GM23338 (cell line): Measurements from ENCODE around the gene FBXW8. TPM values are rescaled to one million over a fixed set of nuclear protein-coding genes. Genes with fewer than 3 reads are reported as not detected.

Experiments used
- ATAC-seq: fragments of 200-7000 bp; cut with Tn5 transposase; 3 replicates; pipeline ENCODE4 v1.9.1; 2020
- DNase-seq: peaks from one replicate; pipeline ENCODE4 v3.0.0-alpha.2; 2015; ENCODE audit warnings: low spot score
- H2AFZ ChIP-seq: fragments of 200-600 bp; sonication (generic); 2 replicates; pipeline ENCODE4 v1.8.0; 2016; ENCODE audit warnings: antibody characterized with exemption, mild to moderate bottlenecking, moderate library complexity
- H3F3A ChIP-seq: fragments of 200-600 bp; sonication (generic); replicated peaks from 2 replicates; pipeline ENCODE4 v1.8.0; 2017; ENCODE audit warnings: antibody characterized with exemption, mixed run types, low read depth
- H3K27ac ChIP-seq: fragments of 200-600 bp; sonication (generic); 2 replicates; pipeline ENCODE4 v1.6.1; 2016; ENCODE audit warnings: low read depth
- H3K27me3 ChIP-seq: fragments of 200-600 bp; sonication (generic); 2 replicates; pipeline ENCODE4 v1.8.0; 2016; ENCODE audit warnings: mild to moderate bottlenecking, mixed run types, moderate library complexity; ENCODE audit not compliant: insufficient read depth
- H3K36me3 ChIP-seq: fragments of 200-600 bp; sonication (generic); 2 replicates; pipeline ENCODE4 v1.8.0; 2016; ENCODE audit warnings: mild to moderate bottlenecking; ENCODE audit not compliant: insufficient read depth
- H3K4me1 ChIP-seq: fragments of 200-600 bp; sonication (generic); 2 replicates; pipeline ENCODE4 v1.8.0; 2016; ENCODE audit warnings: mild to moderate bottlenecking, moderate library complexity; ENCODE audit not compliant: insufficient read depth
- H3K4me2 ChIP-seq: fragments of 200-600 bp; sonication (generic); 2 replicates; pipeline ENCODE4 v1.7.1; 2017; ENCODE audit warnings: mixed run types
- H3K4me3 ChIP-seq: fragments of 200-600 bp; sonication (generic); 2 replicates; pipeline ENCODE4 v1.6.1; 2016; ENCODE audit warnings: mixed run types
- H3K79me2 ChIP-seq: fragments of 200-600 bp; sonication (generic); replicated peaks from 2 replicates; pipeline ENCODE4 v1.8.0; 2017; ENCODE audit warnings: mild to moderate bottlenecking; ENCODE audit not compliant: insufficient read depth
- H3K9me2 ChIP-seq: fragments of 200-600 bp; sonication (generic); 2 replicates; pipeline ENCODE4 v1.8.0; 2017; ENCODE audit not compliant: insufficient read depth
- H4K20me1 ChIP-seq: fragments of 200-600 bp; sonication (generic); replicated peaks from 2 replicates; pipeline ENCODE4 v1.8.0; 2017; ENCODE audit warnings: mild to moderate bottlenecking; ENCODE audit not compliant: insufficient read depth
- H3K27ac Mint-ChIP-seq: 2 replicates; pipeline ENCODE4 v1.8.0; 2020; ENCODE audit warnings: inconsistent platforms, mild to moderate bottlenecking, moderate library complexity, mixed read lengths
- H3K27me3 Mint-ChIP-seq: 3 replicates; pipeline ENCODE4 v1.8.0; 2022; ENCODE audit warnings: low read depth, mild to moderate bottlenecking, moderate library complexity, mixed read lengths, inconsistent platforms; ENCODE audit not compliant: insufficient read depth, poor library complexity
- H3K36me3 Mint-ChIP-seq: 3 replicates; pipeline ENCODE4 v1.8.0; 2021; ENCODE audit warnings: low read depth, mild to moderate bottlenecking, inconsistent platforms, moderate library complexity, mixed read lengths
- H3K4me1 Mint-ChIP-seq: 3 replicates; pipeline ENCODE4 v1.8.0; 2020; ENCODE audit warnings: mild to moderate bottlenecking, inconsistent platforms, mixed read lengths
- H3K4me3 Mint-ChIP-seq: 3 replicates; pipeline ENCODE4 v1.8.0; 2021; ENCODE audit warnings: moderate library complexity, mild to moderate bottlenecking, inconsistent platforms, mixed read lengths
- H3K9me3 Mint-ChIP-seq: 3 replicates; pipeline ENCODE4 v1.8.0; 2020; ENCODE audit warnings: moderate library complexity, mild to moderate bottlenecking, inconsistent platforms, mixed read lengths
- CREB1 ChIP-seq: fragments of 250-450 bp; sonication (Bioruptor Pico); IDR thresholded peaks from 2 replicates; pipeline ENCODE4 v1.5.0; 2020; ENCODE audit warnings: low read depth, mild to moderate bottlenecking, moderate library complexity
- EZH2 ChIP-seq: fragments of 200-600 bp; sonication (generic); IDR thresholded peaks from one replicate; pipeline ENCODE4 v1.8.0; 2017; ENCODE audit warnings: antibody characterized with exemption, mild to moderate bottlenecking, low read depth; ENCODE audit not compliant: unreplicated experiment
- EZH2phosphoT487 ChIP-seq: fragments of 200-600 bp; sonication (generic); IDR thresholded peaks from one replicate; pipeline ENCODE4 v1.8.1; 2018; ENCODE audit warnings: antibody characterized with exemption; ENCODE audit not compliant: unreplicated experiment
- JUNB ChIP-seq: IDR thresholded peaks from one replicate; pipeline ENCODE4 v1.6.1; 2016; ENCODE audit warnings: antibody characterized with exemption; ENCODE audit not compliant: unreplicated experiment
- NANOG ChIP-seq: IDR thresholded peaks from 2 replicates; pipeline ENCODE4 v1.6.1; 2016; ENCODE audit warnings: antibody characterized with exemption, borderline replicate concordance
- POLR2AphosphoS5 ChIP-seq: IDR thresholded peaks from 2 replicates; pipeline ENCODE4 v1.6.1; 2016; ENCODE audit warnings: antibody characterized with exemption, low read depth
- STAT1 ChIP-seq: IDR thresholded peaks from one replicate; pipeline ENCODE4 v1.6.1; 2016; ENCODE audit warnings: antibody characterized with exemption; ENCODE audit not compliant: unreplicated experiment
- ZNF114 ChIP-seq: fragments of 250-450 bp; sonication (Bioruptor Pico); IDR thresholded peaks from 2 replicates; pipeline ENCODE4 v1.5.0; 2020; ENCODE audit warnings: mild to moderate bottlenecking, moderate library complexity
- ZNF331 ChIP-seq: fragments of 250-450 bp; sonication (Bioruptor Pico); IDR thresholded peaks from 2 replicates; pipeline ENCODE4 v1.5.0; 2020; ENCODE audit warnings: low read depth, mild to moderate bottlenecking, moderate library complexity
- polyA plus RNA-seq: library from polyadenylated mRNA; unstranded; fragments of >200 nt; fragmentation: Nextera tagmentation; extraction: Ambion mirVana; gene quantifications from 2 replicates; pipeline ENCODE4 v1.2.1, GENCODE V29; 2016
- total RNA-seq: library from RNA; depleted of rRNA; stranded (reverse); fragments of >200 nt; shearing (Covaris generic); gene quantifications from 2 replicates; pipeline ENCODE4 v1.2.3, GENCODE V29; 2014
- TF ChIP-seq, protein P1 (sequence below): IDR thresholded peaks from 2 replicates; pipeline ENCODE4 v1.6.1; 2016; ENCODE audit warnings: antibody characterized with exemption
- TF ChIP-seq, protein P2 (sequence below), 2 experiments: fragments of 200-600 bp in 1 of 2; sonication (generic) in 1 of 2; conservative IDR thresholded peaks; 2 replicates each; pipeline versions ENCODE4 v1.5.1 to v1.6.1; 2016 to 2017; ENCODE audit warnings: antibody characterized with exemption in 2 of 2, low read depth in 2 of 2, mild to moderate bottlenecking in 2 of 2, moderate library complexity in 1 of 2
- TF ChIP-seq, protein P3 (sequence below): IDR thresholded peaks from one replicate; pipeline ENCODE4 v1.6.1; 2018; ENCODE audit warnings: antibody characterized with exemption; ENCODE audit not compliant: unreplicated experiment
- TF ChIP-seq, protein P4 (sequence below): fragments of 250-450 bp; sonication (Bioruptor Pico); IDR thresholded peaks from 2 replicates; pipeline ENCODE4 v1.5.0; 2020; ENCODE audit warnings: mild to moderate bottlenecking, moderate library complexity

The FBXW8 gene
- total and polyA plus RNA-seq, 2 experiments from 2014 or later = 4.6 to 13.9 TPM

DNA sequence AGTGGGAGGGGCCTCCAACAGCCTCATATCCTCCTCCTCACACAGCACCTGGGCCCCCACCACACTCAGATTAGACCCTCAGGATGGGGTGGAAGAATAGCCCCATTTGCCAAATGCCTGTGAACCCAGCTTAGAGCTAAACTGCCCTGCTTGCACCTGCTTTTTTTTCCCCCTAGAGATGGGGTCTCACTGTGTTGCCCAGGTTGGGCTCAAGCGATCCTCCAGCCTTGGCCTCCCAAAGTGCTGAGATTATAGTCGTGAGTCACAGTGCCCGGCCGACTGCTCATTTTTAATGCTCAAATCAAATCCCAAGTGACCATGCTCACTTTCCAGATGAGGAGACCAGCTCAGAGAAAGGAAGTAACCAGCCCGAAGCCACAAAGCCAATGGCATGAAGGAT, 161.4 kb downstream of the FBXW8 start:
- Mint-ChIP-seq H3K36me3 (no peaks in the 10 kb centered on the region), H3K9me3 (no peaks in the 10 kb centered on the region), H3K27me3 (no peaks in the 10 kb centered on the region), H3K4me3 (no peak overlapping the region), H3K27ac (no peak overlapping the region), H3K4me1 (peaks cover 3% of the 10 kb centered on the region)
- no peaks in the 10 kb centered on the region for H3K27me3 ChIP-seq
- no peak overlapping the region for H3K4me3 ChIP-seq
- no peak overlapping the region for H3K4me2 ChIP-seq
- H3K9me2 ChIP-seq = no peaks in the 10 kb centered on the region
- DNase-seq (no peak), ATAC-seq (no peak)
- no peaks in the 10 kb centered on the region for H3F3A ChIP-seq
- no peaks in the 10 kb centered on the region for H3K79me2 ChIP-seq
- no peaks in the 10 kb centered on the region for H3K36me3 ChIP-seq
- TF ChIP-seq, protein P1, sequence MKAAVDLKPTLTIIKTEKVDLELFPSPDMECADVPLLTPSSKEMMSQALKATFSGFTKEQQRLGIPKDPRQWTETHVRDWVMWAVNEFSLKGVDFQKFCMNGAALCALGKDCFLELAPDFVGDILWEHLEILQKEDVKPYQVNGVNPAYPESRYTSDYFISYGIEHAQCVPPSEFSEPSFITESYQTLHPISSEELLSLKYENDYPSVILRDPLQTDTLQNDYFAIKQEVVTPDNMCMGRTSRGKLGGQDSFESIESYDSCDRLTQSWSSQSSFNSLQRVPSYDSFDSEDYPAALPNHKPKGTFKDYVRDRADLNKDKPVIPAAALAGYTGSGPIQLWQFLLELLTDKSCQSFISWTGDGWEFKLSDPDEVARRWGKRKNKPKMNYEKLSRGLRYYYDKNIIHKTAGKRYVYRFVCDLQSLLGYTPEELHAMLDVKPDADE = no peak
- TF ChIP-seq EZH2phosphoT487 = no peak
- TF ChIP-seq POLR2AphosphoS5 = no peak
- TF ChIP-seq NANOG = no peak
- TF ChIP-seq CREB1 (CRISPR knock-in tag) = no peak
- TF ChIP-seq JUNB = no peak
- no peak for TF ChIP-seq STAT1
- no peak for TF ChIP-seq ZNF331 (CRISPR knock-in tag)
- TF ChIP-seq, protein P2, sequence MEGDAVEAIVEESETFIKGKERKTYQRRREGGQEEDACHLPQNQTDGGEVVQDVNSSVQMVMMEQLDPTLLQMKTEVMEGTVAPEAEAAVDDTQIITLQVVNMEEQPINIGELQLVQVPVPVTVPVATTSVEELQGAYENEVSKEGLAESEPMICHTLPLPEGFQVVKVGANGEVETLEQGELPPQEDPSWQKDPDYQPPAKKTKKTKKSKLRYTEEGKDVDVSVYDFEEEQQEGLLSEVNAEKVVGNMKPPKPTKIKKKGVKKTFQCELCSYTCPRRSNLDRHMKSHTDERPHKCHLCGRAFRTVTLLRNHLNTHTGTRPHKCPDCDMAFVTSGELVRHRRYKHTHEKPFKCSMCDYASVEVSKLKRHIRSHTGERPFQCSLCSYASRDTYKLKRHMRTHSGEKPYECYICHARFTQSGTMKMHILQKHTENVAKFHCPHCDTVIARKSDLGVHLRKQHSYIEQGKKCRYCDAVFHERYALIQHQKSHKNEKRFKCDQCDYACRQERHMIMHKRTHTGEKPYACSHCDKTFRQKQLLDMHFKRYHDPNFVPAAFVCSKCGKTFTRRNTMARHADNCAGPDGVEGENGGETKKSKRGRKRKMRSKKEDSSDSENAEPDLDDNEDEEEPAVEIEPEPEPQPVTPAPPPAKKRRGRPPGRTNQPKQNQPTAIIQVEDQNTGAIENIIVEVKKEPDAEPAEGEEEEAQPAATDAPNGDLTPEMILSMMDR (conservative IDR thresholded peaks at IDR 0.05; ENCODE audit: low read depth in 2 of 2) = no peak
- TF ChIP-seq, protein P3, sequence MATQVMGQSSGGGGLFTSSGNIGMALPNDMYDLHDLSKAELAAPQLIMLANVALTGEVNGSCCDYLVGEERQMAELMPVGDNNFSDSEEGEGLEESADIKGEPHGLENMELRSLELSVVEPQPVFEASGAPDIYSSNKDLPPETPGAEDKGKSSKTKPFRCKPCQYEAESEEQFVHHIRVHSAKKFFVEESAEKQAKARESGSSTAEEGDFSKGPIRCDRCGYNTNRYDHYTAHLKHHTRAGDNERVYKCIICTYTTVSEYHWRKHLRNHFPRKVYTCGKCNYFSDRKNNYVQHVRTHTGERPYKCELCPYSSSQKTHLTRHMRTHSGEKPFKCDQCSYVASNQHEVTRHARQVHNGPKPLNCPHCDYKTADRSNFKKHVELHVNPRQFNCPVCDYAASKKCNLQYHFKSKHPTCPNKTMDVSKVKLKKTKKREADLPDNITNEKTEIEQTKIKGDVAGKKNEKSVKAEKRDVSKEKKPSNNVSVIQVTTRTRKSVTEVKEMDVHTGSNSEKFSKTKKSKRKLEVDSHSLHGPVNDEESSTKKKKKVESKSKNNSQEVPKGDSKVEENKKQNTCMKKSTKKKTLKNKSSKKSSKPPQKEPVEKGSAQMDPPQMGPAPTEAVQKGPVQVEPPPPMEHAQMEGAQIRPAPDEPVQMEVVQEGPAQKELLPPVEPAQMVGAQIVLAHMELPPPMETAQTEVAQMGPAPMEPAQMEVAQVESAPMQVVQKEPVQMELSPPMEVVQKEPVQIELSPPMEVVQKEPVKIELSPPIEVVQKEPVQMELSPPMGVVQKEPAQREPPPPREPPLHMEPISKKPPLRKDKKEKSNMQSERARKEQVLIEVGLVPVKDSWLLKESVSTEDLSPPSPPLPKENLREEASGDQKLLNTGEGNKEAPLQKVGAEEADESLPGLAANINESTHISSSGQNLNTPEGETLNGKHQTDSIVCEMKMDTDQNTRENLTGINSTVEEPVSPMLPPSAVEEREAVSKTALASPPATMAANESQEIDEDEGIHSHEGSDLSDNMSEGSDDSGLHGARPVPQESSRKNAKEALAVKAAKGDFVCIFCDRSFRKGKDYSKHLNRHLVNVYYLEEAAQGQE = no peak
- TF ChIP-seq, protein P4, sequence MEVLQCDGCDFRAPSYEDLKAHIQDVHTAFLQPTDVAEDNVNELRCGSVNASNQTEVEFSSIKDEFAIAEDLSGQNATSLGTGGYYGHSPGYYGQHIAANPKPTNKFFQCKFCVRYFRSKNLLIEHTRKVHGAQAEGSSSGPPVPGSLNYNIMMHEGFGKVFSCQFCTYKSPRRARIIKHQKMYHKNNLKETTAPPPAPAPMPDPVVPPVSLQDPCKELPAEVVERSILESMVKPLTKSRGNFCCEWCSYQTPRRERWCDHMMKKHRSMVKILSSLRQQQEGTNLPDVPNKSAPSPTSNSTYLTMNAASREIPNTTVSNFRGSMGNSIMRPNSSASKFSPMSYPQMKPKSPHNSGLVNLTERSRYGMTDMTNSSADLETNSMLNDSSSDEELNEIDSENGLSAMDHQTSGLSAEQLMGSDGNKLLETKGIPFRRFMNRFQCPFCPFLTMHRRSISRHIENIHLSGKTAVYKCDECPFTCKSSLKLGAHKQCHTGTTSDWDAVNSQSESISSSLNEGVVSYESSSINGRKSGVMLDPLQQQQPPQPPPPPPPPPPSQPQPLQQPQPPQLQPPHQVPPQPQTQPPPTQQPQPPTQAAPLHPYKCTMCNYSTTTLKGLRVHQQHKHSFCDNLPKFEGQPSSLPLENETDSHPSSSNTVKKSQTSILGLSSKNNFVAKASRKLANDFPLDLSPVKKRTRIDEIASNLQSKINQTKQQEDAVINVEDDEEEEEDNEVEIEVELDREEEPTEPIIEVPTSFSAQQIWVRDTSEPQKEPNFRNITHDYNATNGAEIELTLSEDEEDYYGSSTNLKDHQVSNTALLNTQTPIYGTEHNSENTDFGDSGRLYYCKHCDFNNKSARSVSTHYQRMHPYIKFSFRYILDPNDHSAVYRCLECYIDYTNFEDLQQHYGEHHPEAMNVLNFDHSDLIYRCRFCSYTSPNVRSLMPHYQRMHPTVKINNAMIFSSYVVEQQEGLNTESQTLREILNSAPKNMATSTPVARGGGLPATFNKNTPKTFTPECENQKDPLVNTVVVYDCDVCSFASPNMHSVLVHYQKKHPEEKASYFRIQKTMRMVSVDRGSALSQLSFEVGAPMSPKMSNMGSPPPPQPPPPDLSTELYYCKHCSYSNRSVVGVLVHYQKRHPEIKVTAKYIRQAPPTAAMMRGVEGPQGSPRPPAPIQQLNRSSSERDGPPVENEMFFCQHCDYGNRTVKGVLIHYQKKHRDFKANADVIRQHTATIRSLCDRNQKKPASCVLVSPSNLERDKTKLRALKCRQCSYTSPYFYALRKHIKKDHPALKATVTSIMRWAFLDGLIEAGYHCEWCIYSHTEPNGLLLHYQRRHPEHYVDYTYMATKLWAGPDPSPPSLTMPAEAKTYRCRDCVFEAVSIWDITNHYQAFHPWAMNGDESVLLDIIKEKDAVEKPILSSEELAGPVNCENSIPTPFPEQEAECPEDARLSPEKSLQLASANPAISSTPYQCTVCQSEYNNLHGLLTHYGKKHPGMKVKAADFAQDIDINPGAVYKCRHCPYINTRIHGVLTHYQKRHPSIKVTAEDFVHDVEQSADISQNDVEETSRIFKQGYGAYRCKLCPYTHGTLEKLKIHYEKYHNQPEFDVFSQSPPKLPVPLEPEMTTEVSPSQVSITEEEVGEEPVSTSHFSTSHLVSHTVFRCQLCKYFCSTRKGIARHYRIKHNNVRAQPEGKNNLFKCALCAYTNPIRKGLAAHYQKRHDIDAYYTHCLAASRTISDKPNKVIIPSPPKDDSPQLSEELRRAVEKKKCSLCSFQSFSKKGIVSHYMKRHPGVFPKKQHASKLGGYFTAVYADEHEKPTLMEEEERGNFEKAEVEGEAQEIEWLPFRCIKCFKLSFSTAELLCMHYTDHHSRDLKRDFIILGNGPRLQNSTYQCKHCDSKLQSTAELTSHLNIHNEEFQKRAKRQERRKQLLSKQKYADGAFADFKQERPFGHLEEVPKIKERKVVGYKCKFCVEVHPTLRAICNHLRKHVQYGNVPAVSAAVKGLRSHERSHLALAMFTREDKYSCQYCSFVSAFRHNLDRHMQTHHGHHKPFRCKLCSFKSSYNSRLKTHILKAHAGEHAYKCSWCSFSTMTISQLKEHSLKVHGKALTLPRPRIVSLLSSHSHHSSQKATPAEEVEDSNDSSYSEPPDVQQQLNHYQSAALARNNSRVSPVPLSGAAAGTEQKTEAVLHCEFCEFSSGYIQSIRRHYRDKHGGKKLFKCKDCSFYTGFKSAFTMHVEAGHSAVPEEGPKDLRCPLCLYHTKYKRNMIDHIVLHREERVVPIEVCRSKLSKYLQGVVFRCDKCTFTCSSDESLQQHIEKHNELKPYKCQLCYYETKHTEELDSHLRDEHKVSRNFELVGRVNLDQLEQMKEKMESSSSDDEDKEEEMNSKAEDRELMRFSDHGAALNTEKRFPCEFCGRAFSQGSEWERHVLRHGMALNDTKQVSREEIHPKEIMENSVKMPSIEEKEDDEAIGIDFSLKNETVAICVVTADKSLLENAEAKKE = no peak
- no peak for TF ChIP-seq EZH2
- TF ChIP-seq ZNF114 (CRISPR knock-in tag) = no peak
- no peak overlapping the region for H2AFZ ChIP-seq
- H3K4me1 ChIP-seq = no peaks in the 10 kb centered on the region
- H3K27ac ChIP-seq = no peak overlapping the region
- H4K20me1 ChIP-seq = no peaks in the 10 kb centered on the region
